Measurements from ENCODE around the gene EPSTI1.
A peak's percentile ranks its signal among the peaks of the same experiment; 100 is the strongest.

Gene EPSTI1

GRCh38 chr13:42899266-42899665 lies 92.8 kb downstream of the EPSTI1 start:
- DNase-seq (ENCODE audit: extremely low spot score): peak; percentile 44
- TF ChIP-seq, protein P1, sequence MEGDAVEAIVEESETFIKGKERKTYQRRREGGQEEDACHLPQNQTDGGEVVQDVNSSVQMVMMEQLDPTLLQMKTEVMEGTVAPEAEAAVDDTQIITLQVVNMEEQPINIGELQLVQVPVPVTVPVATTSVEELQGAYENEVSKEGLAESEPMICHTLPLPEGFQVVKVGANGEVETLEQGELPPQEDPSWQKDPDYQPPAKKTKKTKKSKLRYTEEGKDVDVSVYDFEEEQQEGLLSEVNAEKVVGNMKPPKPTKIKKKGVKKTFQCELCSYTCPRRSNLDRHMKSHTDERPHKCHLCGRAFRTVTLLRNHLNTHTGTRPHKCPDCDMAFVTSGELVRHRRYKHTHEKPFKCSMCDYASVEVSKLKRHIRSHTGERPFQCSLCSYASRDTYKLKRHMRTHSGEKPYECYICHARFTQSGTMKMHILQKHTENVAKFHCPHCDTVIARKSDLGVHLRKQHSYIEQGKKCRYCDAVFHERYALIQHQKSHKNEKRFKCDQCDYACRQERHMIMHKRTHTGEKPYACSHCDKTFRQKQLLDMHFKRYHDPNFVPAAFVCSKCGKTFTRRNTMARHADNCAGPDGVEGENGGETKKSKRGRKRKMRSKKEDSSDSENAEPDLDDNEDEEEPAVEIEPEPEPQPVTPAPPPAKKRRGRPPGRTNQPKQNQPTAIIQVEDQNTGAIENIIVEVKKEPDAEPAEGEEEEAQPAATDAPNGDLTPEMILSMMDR (IDR thresholded peaks at IDR 0.05; ENCODE audit: control extremely low read depth, extremely low read depth, low read depth, missing control alignments): no peak
- ChIA-PET POLR2A (no interaction called here), CTCF (interaction anchor here (1.0 to 1.6 kb wide), 2 partner anchors 9 to 304 kb away, joined by 3 to 4 read pairs; no protein-coding TSS in a partner anchor)

- no peak for DNase-seq (ENCODE audit: extremely low spot score)
- CTCF ChIA-PET: interaction anchor here (1.1 to 2.1 kb wide), 4 partner anchors 11 to 76 kb away, joined by 3 to 12 read pairs (median 6); no protein-coding TSS in a partner anchor
- POLR2A ChIA-PET: interaction anchor here (0.6 kb wide), 1 partner anchor 13 kb away, joined by 3 read pairs; no protein-coding TSS in a partner anchor
Observed at GRCh38 chr13:42895776-42896175, 96.3 kb downstream of the EPSTI1 start.

GRCh38 chr13:42894765-42895243 lies 97.2 kb downstream of the EPSTI1 start:
- ChIA-PET CTCF (interaction anchor here (0.8 to 2.1 kb wide), 5 partner anchors 12 to 77 kb away, joined by 3 to 12 read pairs (median 5); no protein-coding TSS in a partner anchor), POLR2A (no interaction called here)
- DNase-seq (ENCODE audit: extremely low spot score): no peak
- TF ChIP-seq, protein P1 (IDR thresholded peaks at IDR 0.05; ENCODE audit: control extremely low read depth, extremely low read depth, low read depth, missing control alignments): no peak

More at GRCh38 chr13:42895776-42896175, 96.3 kb downstream of the EPSTI1 start:
- TF ChIP-seq, protein P1 (IDR thresholded peaks at IDR 0.05; ENCODE audit: control extremely low read depth, extremely low read depth, low read depth, missing control alignments): no peak

GRCh38 chr13:42893214-42893671 lies 98.8 kb downstream of the EPSTI1 start:
- POLR2A ChIA-PET: no interaction called here
- CTCF ChIA-PET: no interaction called here
- DNase-seq (ENCODE audit: extremely low spot score): no peak
- TF ChIP-seq, protein P1 (IDR thresholded peaks at IDR 0.05; ENCODE audit: control extremely low read depth, extremely low read depth, low read depth, missing control alignments): no peak

DNA sequence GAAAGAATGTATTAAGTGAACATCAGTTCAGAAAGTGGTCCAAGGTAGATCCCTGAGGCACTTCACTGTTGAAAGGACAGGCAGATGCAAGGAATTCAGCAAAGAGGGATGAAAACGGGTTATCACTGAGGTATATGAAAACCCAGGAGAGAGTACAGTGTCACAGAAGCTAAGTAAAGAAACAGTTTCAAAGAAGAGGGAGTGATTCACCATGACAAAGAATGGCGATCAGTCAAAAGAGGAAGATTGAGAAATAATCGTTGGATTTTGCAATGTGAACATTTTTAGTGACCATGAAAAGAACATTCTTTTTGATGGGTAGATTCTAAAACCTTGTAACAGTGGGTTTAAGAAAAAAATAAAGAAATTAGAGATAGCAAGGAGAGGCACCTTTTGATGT lies 99.3 kb downstream of the EPSTI1 start:
- POLR2A ChIA-PET: no interaction called here
- TF ChIP-seq, protein P1 (IDR thresholded peaks at IDR 0.05; ENCODE audit: control extremely low read depth, extremely low read depth, low read depth, missing control alignments): no peak
- CTCF ChIA-PET: no interaction called here
- DNase-seq (ENCODE audit: extremely low spot score): no peak

- DNase-seq (ENCODE audit: extremely low spot score): no peak
- TF ChIP-seq, protein P1 (IDR thresholded peaks at IDR 0.05; ENCODE audit: control extremely low read depth, extremely low read depth, low read depth, missing control alignments): no peak
- ChIA-PET POLR2A (no interaction called here), CTCF (no interaction called here)
Observed at GRCh38 chr13:42891591-42891990, 100.5 kb downstream of the EPSTI1 start.
